Caki2 (cell line): ENCODE results near the gene PTCRA. TPM values are rescaled to one million over a fixed set of nuclear protein-coding genes. Genes with fewer than 3 reads are reported as not detected.
"Not testable (repeated sequence)": the region's sequence is repeated elsewhere in the genome, so short reads cannot be mapped to it uniquely, and the experiment has no call there.

ENCODE experiments used
- DNase-seq: peaks from one replicate; pipeline ENCODE4 v3.0.0-alpha.2; 2015; ENCODE audit warnings: low read depth
- in situ Hi-C: cut with HindIII; loops from 2 replicates; pipeline ENCODE4 v1.10.0; 2016; ENCODE audit warnings: low sequenced_read_pairs, low pct_unique_long_range_greater_than_20kb, mixed read lengths
- total RNA-seq: library from RNA; depleted of rRNA; stranded (reverse); fragments of >200 nt; shearing (Covaris generic); gene quantifications from 2 replicates; pipeline ENCODE4 v1.2.3, GENCODE V29; 2014; ENCODE audit warnings: low replicate concordance

Gene PTCRA
- total RNA-seq, 1 experiment from 2014 or later = not detected

DNA sequence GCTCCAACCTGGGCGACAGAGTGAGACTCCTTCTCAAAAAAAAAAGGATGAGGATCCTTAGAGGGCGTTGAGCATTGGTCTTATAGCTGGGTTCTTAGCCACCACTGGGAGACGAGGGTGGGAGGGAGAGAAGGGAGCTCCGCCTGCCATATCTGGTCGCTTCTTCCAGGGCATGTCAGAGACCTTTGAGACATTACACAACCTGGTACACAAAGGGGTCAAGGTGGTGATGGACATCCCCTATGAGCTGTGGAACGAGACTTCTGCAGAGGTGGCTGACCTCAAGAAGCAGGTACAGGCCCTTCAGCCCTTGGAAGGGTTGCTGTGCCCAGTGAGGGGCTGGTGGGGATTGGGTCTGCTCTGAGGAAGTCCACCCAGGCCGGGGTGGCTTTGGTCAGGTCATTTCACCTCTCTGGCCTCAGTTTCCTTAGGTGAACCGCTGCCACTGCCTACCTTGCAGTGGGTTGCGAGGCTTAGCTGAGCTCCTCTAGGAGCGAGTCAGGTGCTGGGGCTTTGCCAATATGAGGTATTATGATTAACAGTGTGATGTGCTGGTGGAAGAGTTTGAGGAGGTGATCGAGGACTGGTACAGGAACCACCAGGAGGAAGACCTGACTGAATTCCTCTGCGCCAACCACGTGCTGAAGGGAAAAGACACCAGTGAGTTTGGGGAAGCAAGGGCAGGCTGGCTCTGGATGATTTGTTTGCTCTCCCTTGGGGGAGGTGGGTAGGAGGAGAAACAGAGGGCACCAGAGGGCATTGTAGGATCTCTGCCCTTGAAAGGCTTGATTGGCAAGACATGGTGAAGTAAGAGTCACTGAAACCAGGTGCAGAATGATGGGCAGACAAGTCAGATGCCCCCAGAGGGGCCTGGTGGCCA is 21.9 kb downstream of the PTCRA start:
- in situ Hi-C loops = no loop called here
- no peak for DNase-seq

GRCh38 chr6:42938428-42938796 is 22.6 kb downstream of the PTCRA start:
- in situ Hi-C loops = no loop called here
- no peak for DNase-seq

- DNase-seq = no peak
- in situ Hi-C loops = no loop called here
These were observed 23.3 kb downstream of the PTCRA start for GRCh38 chr6:42938987-42939809.

- DNase-seq = no peak
- in situ Hi-C loops = no loop called here
These were observed 23.9 kb downstream of the PTCRA start for GRCh38 chr6:42939810-42940167.

GRCh38 chr6:42940493-42941045 is 24.7 kb downstream of the PTCRA start:
- in situ Hi-C loops = no loop called here

DNA sequence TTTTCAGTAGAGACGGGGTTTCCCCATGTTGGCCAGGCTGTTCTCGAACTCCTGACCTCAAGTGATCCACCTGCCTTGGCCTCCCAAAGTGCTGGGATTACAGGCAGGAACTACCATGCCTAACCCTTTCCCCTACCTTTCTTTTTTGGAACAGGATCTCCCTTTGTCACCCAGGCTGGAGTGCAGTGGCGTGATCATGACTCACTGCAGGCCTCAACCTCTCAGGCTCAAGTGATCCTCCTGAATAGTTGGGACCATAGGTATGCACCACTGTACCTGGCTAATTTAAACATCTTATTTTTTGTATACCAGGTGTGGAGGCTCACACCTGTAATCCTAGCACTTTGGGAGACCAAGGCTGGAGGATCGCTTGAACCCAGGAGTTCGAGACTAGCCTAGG is 25.5 kb downstream of the PTCRA start:
- in situ Hi-C loops, DNase-seq: not testable (repeated sequence)

More at GRCh38 chr6:42940493-42941045, 24.7 kb downstream of the PTCRA start:
- no peak for DNase-seq

DNA sequence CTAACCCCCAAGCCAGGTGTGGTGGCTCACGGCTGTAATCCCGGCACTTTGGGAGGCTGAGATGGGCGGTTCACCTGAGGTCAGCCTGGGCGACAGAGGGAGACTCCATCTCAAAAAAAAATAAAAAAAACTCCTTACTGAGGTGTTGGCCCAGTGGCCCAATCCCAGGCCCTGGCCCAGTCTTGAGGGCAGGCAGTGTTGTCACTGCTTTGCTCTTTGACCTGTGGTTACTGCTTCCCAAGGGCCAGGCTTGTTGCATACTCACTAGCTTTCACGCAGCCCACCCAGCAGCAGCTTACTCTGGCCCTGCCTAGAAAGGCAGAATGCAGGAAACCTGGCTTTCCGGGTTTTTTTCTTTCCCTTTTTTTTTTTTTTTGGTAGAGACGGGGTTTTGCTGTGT is 26.6 kb downstream of the PTCRA start:
- in situ Hi-C loops = no loop called here
- no peak for DNase-seq

GRCh38 chr6:42947950-42948349 is 32.1 kb downstream of the PTCRA start:
- no peak for DNase-seq
- in situ Hi-C loops = no loop called here

DNA sequence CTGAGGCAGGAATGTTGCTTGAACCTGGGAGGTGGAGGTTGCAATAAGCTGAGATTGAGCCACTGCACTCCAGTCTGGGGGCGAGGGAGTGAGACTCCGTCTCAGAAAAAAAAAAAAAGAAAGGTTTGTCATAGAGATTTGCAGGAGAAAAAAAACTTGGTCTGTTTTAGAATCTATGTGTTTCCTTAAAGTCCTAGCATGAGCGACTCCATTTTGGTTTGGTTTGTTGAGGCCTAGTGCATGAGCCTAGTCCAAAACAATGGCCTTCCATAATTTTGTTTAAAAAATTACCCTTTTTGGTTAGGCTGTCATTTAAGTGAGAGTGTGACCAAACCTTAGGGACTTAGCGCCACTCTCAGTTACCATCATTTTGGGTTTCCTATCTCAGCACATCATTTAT is 36.5 kb downstream of the PTCRA start:
- in situ Hi-C loops = no loop called here

GRCh38 chr6:42954405-42954804 is 38.6 kb downstream of the PTCRA start:
- in situ Hi-C loops, DNase-seq: not testable (repeated sequence)

More for the DNA sequence above, 36.5 kb downstream of the PTCRA start:
- no peak for DNase-seq

GRCh38 chr6:42958125-42958524 is 42.3 kb downstream of the PTCRA start:
- in situ Hi-C loops = no loop called here
- no peak for DNase-seq

DNA sequence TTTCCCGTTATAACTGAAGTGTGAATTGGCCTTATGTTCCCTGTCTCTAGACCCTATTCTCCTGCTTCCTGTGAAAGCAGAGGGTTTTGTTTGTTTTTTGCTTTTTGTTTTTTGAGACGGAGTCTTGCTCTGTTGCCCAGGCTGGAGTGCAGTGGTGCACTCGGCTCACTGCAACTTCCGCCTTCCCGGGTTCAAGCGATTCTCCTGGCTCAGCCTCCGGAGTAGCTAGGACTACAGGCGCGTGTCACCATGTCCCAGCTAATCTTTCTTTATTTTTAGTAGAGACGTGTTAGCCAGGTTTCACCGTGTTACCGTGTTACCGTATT is 44.0 kb downstream of the PTCRA start:
- in situ Hi-C loops = no loop called here
- no peak for DNase-seq

DNA sequence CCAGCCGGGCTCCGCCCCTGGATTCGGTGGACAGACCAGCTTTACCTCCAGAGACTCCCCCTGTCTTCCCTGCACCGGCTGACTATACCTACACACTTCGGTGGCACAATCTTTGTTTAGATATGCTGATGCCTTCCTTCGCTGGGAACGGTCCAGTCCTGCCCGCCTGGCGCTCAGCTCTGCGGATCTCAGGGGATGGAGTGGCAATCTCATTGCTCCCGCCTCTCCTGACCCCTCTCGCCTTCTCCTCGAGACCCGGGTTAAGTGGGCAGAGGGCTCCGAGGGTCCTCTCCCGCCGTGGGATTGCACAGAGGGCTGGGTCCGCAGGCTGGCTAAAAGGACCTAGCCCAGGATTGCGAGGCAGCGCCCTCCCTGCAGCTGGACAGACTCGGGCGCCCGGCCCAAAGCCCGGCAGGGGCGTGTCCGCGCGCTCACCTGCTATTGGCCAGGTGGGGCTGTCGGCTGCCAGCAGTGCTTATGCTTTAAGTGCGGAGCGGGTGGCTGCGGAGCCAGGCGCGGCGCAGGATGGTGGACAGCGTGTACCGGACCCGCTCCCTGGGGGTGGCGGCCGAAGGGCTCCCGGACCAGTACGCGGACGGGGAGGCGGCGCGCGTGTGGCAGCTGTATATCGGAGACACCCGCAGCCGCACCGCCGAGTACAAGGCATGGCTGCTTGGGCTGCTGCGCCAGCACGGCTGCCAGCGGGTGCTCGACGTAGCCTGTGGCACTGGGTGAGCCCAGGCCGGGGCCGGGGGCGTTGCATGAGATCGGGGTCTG is 44.6 kb downstream of the PTCRA start, which contains the start of gene GNMT:
TSS of gene GNMT (plus strand) at position 512 of the 777 bp plus-strand sequence. CDS start at position 526, 14 bp downstream.
- in situ Hi-C loops = no loop called here
- no peak for DNase-seq

GRCh38 chr6:42961020-42961470 is 45.2 kb downstream of the PTCRA start:
- no peak for DNase-seq
- in situ Hi-C loops = no loop called here

- in situ Hi-C loops = no loop called here
- no peak for DNase-seq
These were observed 46.2 kb downstream of the PTCRA start for GRCh38 chr6:42962096-42962495.

- in situ Hi-C loops = no loop called here
- DNase-seq = no peak
These were observed 46.8 kb downstream of the PTCRA start for GRCh38 chr6:42962502-42963178.

- DNase-seq = no peak
- in situ Hi-C loops = no loop called here
These were observed 47.5 kb downstream of the PTCRA start for GRCh38 chr6:42963179-42963854.
